OCI-LY1 (cell line): ENCODE measurements around the gene SLC35F3.

Source experiments
- H2AFZ ChIP-seq: fragments of 200-600 bp; sonication (generic), shearing (Covaris generic); 2 replicates; pipeline ENCODE4 v1.6.0; 2014; ENCODE audit warnings: antibody characterized with exemption, mild to moderate bottlenecking, low read length
- H3F3A ChIP-seq: fragments of 200-600 bp; sonication (generic), shearing (Covaris generic); 2 replicates; pipeline ENCODE4 v1.6.0; 2014; ENCODE audit warnings: mild to moderate bottlenecking, antibody characterized with exemption, low read length, moderate library complexity; ENCODE audit not compliant: insufficient read depth
- H3K27ac ChIP-seq: fragments of 200-600 bp; sonication (generic); 2 replicates; pipeline ENCODE4 v1.5.1; 2014; ENCODE audit warnings: low read length, mixed run types, mild to moderate bottlenecking, low read depth; ENCODE audit not compliant: poor library complexity, severe bottlenecking
- H3K27me3 ChIP-seq: fragments of 200-600 bp; sonication (generic); 2 replicates; pipeline ENCODE4 v1.6.0; 2014; ENCODE audit warnings: antibody characterized with exemption, mild to moderate bottlenecking, low read length, moderate library complexity; ENCODE audit not compliant: insufficient read depth
- H3K36me3 ChIP-seq: fragments of 200-600 bp; sonication (generic); 2 replicates; pipeline ENCODE4 v1.6.1; 2014; ENCODE audit warnings: mild to moderate bottlenecking, antibody characterized with exemption, low read length, moderate library complexity, mixed read lengths; ENCODE audit not compliant: insufficient read depth
- H3K4me1 ChIP-seq: fragments of 200-600 bp; sonication (generic); 2 replicates; pipeline ENCODE4 v1.5.1; 2014; ENCODE audit warnings: mild to moderate bottlenecking, low read length, moderate library complexity; ENCODE audit not compliant: insufficient read depth, severe bottlenecking
- H3K4me2 ChIP-seq: fragments of 200-600 bp; sonication (generic), shearing (Covaris generic); 2 replicates; pipeline ENCODE4 v1.6.1; 2014; ENCODE audit warnings: low read length
- H3K4me3 ChIP-seq: fragments of 200-600 bp; sonication (generic); 2 replicates; pipeline ENCODE4 v1.5.1; 2014; ENCODE audit warnings: low read length, low read depth, mild to moderate bottlenecking, mixed read lengths; ENCODE audit not compliant: poor library complexity, severe bottlenecking
- H3K79me2 ChIP-seq: fragments of 200-600 bp; shearing (Covaris generic); 2 replicates; pipeline ENCODE4 v1.6.1; 2016; ENCODE audit warnings: mixed run types, low read length, mixed read lengths; ENCODE audit not compliant: insufficient read depth
- H3K9ac ChIP-seq: fragments of 200-600 bp; sonication (generic), shearing (Covaris generic); 2 replicates; pipeline ENCODE4 v1.6.1; 2014; ENCODE audit warnings: mild to moderate bottlenecking, low read length, mixed read lengths
- H3K9me2 ChIP-seq: fragments of 200-600 bp; sonication (generic), shearing (Covaris generic); 2 replicates; pipeline ENCODE4 v1.6.1; 2014; ENCODE audit warnings: low read depth, mild to moderate bottlenecking, low read length, mixed read lengths
- H3K9me3 ChIP-seq: fragments of 200-600 bp; shearing (Covaris generic); 2 replicates; pipeline ENCODE4 v1.6.1; 2014; ENCODE audit warnings: low read length, mixed read lengths
- H4K20me1 ChIP-seq: fragments of 200-600 bp; sonication (generic), shearing (Covaris generic); 2 replicates; pipeline ENCODE4 v1.6.0; 2016; ENCODE audit warnings: mild to moderate bottlenecking, low read length; ENCODE audit not compliant: insufficient read depth
- CTCF ChIP-seq: fragments of 200-600 bp; sonication (generic), shearing (Covaris generic); IDR thresholded peaks from 2 replicates; pipeline ENCODE4 v1.5.1; 2017; ENCODE audit warnings: mild to moderate bottlenecking, antibody characterized with exemption, low read length, moderate library complexity, mixed read lengths
- EZH2 ChIP-seq: fragments of 200-600 bp; sonication (generic), shearing (Covaris generic); IDR thresholded peaks from 2 replicates; pipeline ENCODE4 v1.8.0; 2017; ENCODE audit warnings: borderline replicate concordance, mixed run types, mild to moderate bottlenecking, antibody characterized with exemption, low read length, moderate library complexity, mixed read lengths

The SLC35F3 gene

GRCh38 chr1:234212764-234213657, 308.5 kb downstream of the SLC35F3 start:
- Histone ChIP-seq H3K9me3 (no peaks in the 10 kb centered on the region), H4K20me1 (no peaks in the 10 kb centered on the region), H3K9me2 (no peaks in the 10 kb centered on the region), H3K4me2 (no peak overlapping the region), H3K36me3 (no peaks in the 10 kb centered on the region), H3K4me1 (no peaks in the 10 kb centered on the region), H3K9ac (no peak overlapping the region), H3K27me3 (no peaks in the 10 kb centered on the region), H3K27ac (no peak overlapping the region), H3K4me3 (no peak overlapping the region), H2AFZ (no peak overlapping the region), H3K79me2 (no peaks in the 10 kb centered on the region), H3F3A (no peaks in the 10 kb centered on the region)
- TF ChIP-seq EZH2 (no peak), CTCF (peak; percentile 61)

GRCh38 chr1:234213658-234214128, 309.2 kb downstream of the SLC35F3 start:
- no peak overlapping the region for H3K4me2 ChIP-seq

GRCh38 chr1:234214129-234214910, 309.8 kb downstream of the SLC35F3 start:
- Histone ChIP-seq H3K4me2 (no peak overlapping the region), H3K27ac (no peak overlapping the region), H3K4me1 (no peaks in the 10 kb centered on the region), H3K9me2 (no peaks in the 10 kb centered on the region), H3K9me3 (no peaks in the 10 kb centered on the region), H3K9ac (no peak overlapping the region), H3K79me2 (no peaks in the 10 kb centered on the region), H3F3A (no peaks in the 10 kb centered on the region), H3K4me3 (no peak overlapping the region), H3K27me3 (no peaks in the 10 kb centered on the region), H4K20me1 (no peaks in the 10 kb centered on the region), H2AFZ (no peak overlapping the region), H3K36me3 (no peaks in the 10 kb centered on the region)
- TF ChIP-seq CTCF (no peak), EZH2 (no peak)

More at GRCh38 chr1:234213658-234214128, 309.2 kb downstream of the SLC35F3 start:
- no peak overlapping the region for H3K27ac ChIP-seq
- H3K9me2 ChIP-seq: no peaks in the 10 kb centered on the region
- no peak overlapping the region for H3K4me3 ChIP-seq
- no peaks in the 10 kb centered on the region for H4K20me1 ChIP-seq
- no peak overlapping the region for H2AFZ ChIP-seq
- H3K4me1 ChIP-seq: no peaks in the 10 kb centered on the region
- H3K9me3 ChIP-seq: no peaks in the 10 kb centered on the region
- no peak overlapping the region for H3K9ac ChIP-seq
- H3K36me3 ChIP-seq: no peaks in the 10 kb centered on the region
- TF ChIP-seq EZH2 (no peak), CTCF (no peak)
- no peaks in the 10 kb centered on the region for H3K79me2 ChIP-seq
- H3F3A ChIP-seq: no peaks in the 10 kb centered on the region
- H3K27me3 ChIP-seq: no peaks in the 10 kb centered on the region
